Urinary bladder (tissue), 4 donors: ENCODE results near the gene KLF9. TPM values are rescaled to one million over a fixed set of nuclear protein-coding genes. Genes with fewer than 3 reads are reported as not detected.
A peak's percentile ranks its signal among the peaks of the same experiment; 100 is the strongest.

Experiments
- DNase-seq: peaks from one replicate; pipeline ENCODE4 v3.0.0-alpha.2; 2015; ENCODE audit errors: extremely low spot score
- H3K27ac ChIP-seq: one replicate; pipeline ENCODE4 v1.5.1; 2013; ENCODE audit warnings: low read depth, mild to moderate bottlenecking, moderate library complexity
- H3K36me3 ChIP-seq: one replicate; pipeline ENCODE4 v1.6.1; 2013; ENCODE audit warnings: mild to moderate bottlenecking, moderate library complexity; ENCODE audit not compliant: insufficient read depth
- H3K4me1 ChIP-seq: one replicate; pipeline ENCODE4 v1.6.1; 2013; ENCODE audit warnings: mild to moderate bottlenecking, moderate library complexity; ENCODE audit not compliant: insufficient read depth
- H3K4me3 ChIP-seq: one replicate; pipeline ENCODE4 v1.5.1; 2013; ENCODE audit warnings: low read depth, low read length
- WGBS: extraction: QIAGEN DNeasy Blood & Tissue Kit; methylation state at CpG from one replicate; pipeline ENCODE4 v1.1.7; 2013; 5-methylcytosine and 5-hydroxymethylcytosine counted together
- polyA plus RNA-seq: library from polyadenylated mRNA; stranded (reverse); fragments of 200-250 nt; gene quantifications from one replicate; pipeline ENCODE4 v1.2.3, GENCODE V29; 2013
- total RNA-seq: library from RNA; depleted of rRNA; stranded (reverse); fragments of >200 nt; gene quantifications from one replicate; pipeline ENCODE4 v1.2.3, GENCODE V29; 2014
- donor health status: healthy with polysubstance abuse.
- donor health status: healthy.

KLF9 gene
- total and polyA plus RNA-seq, 2 donors = 15.4 to 97.7 TPM

DNA sequence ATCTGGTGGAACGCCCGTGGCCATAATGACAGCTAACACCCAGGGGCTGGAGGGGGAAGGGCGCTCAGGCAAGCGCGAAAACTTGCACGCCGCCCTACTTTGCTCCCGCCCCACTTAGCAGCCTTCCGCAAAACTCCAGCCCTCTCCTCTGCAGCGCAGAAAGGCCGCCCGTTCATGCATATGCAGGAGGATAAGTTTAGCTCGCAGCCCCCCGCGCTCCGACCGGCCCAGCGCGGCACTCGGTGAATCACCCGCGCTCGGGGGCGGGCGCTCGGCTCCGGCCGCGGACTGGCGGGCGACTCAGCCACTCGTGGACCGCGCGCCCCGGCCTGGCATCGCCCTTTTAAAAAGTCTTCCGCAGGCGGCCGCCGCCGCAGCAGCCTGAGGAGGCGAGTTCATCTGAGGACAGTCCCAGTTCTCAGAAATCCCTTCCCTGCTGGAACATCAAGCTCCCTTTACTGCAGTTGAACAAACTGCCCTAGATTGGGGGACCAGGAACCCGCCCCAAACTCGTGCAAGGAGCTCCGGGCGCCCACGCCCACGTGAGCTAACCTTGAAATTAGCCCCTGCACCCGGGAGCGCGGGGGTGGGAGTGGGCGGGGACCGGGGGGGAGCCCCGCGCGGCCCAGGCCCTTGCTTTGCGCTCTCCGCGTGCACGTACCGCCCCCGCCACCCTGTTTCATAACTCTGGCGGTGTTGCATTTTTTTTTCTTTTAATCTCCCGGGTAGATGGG is 4.5 kb upstream of the KLF9 start:
- Histone ChIP-seq H3K4me1 (no peaks in the 10 kb centered on the region), H3K27ac (peak overlapping the region; percentile 97), H3K36me3 (no peaks in the 10 kb centered on the region), H3K4me3 (peak overlapping the region; percentile 31)
- DNase-seq = peak; percentile 58
- under 1% methylated on average over 65 of the region's 65 CpGs for WGBS

DNA sequence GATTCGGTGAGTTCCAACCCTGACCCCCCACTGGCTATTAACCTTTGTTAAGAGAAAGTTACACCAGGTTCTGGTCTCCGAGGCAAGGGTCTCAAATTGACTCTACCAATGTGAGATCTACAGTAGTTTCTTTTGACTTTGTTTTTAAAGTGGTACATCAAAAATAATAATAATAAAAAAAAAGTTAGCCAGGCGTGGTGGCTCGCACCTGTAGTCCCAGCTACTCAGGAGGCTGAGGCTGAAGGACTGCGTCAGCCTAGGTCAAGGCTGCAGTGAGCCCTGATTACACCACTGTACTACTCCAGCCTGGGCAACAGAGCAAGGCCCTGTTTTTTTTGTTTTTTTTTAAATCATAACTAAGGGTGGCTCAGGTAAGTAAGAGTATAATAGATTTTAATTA is 1.0 kb upstream of the KLF9 start:
- Histone ChIP-seq H3K36me3 (no peaks in the 10 kb centered on the region), H3K27ac (peak overlapping the region; percentile 46), H3K4me1 (no peaks in the 10 kb centered on the region), H3K4me3 (no peak overlapping the region)
- 72% methylated on average over 5 of the region's 5 CpGs for WGBS
- DNase-seq = no peak

DNA sequence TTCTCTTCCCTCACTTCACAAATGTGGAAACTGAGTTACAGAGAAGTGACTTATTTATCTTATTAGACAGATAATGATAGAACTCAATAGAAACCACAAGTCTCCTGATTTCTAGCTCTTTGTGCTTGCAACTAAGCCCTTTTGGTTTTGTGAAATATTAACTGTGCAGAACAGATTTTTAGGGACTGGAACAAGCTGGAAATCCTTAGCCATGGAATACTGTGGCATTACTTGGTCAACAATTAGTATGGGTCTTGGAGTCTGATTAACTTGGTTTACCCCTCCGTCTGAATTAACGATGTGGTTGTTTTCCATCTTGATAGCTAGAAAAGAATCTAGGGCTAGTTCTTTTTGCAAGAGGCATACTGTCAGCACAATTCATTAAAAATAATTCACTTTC is 584 bp upstream of the KLF9 start:
- no peak for DNase-seq
- H3K4me3 ChIP-seq = no peak overlapping the region
- H3K27ac ChIP-seq = peak overlapping the region; percentile 46
- 53% methylated on average over 2 of the region's 2 CpGs for WGBS
- no peaks in the 10 kb centered on the region for H3K36me3 ChIP-seq
- no peaks in the 10 kb centered on the region for H3K4me1 ChIP-seq

DNA sequence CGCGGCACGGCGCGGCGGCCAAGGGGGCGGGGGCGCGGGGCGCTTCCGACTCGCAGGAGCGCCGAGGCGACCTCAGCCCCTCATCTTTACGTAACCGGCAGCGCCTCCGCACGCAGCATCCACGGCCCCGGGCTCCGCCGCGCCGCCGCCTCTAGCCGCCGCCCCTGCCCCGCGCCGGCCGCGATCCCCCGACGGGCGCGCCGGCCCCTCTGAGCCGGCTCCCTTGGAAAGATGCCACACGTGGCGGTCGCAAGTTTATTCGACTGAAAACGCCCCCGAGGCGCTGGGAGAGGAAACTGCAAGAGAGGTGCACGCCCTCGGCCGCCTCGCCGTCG is 1.0 kb downstream of the KLF9 start:
- Histone ChIP-seq H3K27ac (peak overlapping the region; percentile 100), H3K4me1 (peaks cover 2% of the 10 kb centered on the region), H3K4me3 (peak overlapping the region; percentile 82), H3K36me3 (no peaks in the 10 kb centered on the region)
- DNase-seq = no peak
- WGBS = under 1% methylated on average over 53 of the region's 53 CpGs

DNA sequence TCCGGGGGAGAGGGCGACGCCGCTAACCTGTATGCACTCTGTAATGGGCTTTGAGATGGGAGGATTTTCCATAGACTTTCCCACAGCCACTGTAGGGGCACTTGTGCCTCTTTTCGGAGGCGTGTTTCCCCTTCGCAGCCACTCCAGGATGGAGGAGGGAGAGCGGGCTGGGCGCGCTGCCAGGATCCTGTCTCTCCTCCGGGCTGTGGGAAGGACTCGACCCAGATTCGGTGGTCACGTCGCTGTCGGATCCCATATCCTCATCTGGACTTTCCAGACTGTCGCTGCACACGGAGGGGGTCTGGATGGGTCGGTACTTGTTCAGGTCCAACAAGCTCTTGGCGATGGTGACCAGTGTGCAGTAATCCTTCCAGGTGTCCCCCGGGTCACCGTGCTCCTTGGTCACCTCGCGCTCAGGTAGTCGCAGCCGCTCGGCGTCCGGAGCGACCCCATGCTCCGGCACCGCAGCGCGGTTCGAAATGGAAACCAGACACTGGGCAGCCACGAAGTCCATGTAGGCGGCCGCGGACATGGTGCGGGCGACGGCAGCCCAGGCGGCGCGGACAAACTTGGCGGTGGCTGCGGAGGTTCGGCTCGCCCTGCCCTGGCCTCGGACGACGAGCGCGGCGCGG is 1.5 kb downstream of the KLF9 start:
- DNase-seq = no peak
- under 1% methylated on average over 56 of the region's 56 CpGs for WGBS
- no peaks in the 10 kb centered on the region for H3K36me3 ChIP-seq
- H3K4me1 ChIP-seq = peaks cover 2% of the 10 kb centered on the region
- peak overlapping the region; percentile 82 for H3K4me3 ChIP-seq
- H3K27ac ChIP-seq = peak overlapping the region; percentile 100

DNA sequence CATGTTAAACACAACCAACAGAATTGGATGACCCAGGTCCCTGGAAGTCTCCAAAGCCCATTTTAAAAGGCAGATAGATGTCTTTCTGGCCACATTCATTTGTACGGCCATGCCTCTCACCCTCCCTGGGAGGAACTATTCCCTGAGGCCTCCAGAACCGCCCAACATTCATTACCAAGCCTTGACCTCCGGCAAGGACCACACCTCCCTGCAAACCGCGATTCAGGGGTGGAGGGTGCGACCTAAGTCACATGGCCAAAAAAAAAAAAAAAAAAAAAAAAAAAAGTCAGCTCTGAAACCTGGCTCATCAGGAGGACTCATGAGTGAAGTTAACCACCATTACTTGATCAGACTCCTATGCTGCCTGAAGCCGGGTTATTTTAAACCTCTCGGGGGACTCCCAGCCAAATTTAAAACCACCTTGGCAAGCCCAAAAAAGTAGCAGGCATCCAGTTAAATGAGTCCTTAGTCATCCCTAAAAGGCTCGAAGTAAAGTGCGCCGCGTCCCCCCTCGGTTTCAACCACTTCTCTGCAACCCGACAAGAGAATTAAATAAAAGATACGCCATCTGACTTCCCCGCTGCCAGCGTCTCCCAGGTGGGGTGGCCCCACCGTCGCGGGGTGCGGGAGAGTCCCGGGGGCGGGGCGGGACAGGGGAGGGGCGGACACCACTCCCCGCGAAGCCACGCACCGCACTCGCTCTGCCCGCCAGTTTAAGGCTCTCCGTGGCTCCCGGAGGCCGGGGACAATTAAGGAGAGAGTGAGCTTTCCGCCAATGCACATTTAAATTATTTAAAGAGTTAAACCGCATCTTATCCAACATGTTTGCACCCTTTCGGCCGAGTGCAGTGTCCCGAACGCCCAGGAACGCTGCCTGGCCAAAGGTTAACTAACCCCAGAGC is 2.3 kb downstream of the KLF9 start:
- H3K27ac ChIP-seq = peak overlapping the region; percentile 100
- H3K4me1 ChIP-seq = peaks cover 2% of the 10 kb centered on the region
- H3K4me3 ChIP-seq = peak overlapping the region; percentile 82
- WGBS = 3% methylated on average over 41 of the region's 41 CpGs
- H3K36me3 ChIP-seq = no peaks in the 10 kb centered on the region
- no peak for DNase-seq

DNA sequence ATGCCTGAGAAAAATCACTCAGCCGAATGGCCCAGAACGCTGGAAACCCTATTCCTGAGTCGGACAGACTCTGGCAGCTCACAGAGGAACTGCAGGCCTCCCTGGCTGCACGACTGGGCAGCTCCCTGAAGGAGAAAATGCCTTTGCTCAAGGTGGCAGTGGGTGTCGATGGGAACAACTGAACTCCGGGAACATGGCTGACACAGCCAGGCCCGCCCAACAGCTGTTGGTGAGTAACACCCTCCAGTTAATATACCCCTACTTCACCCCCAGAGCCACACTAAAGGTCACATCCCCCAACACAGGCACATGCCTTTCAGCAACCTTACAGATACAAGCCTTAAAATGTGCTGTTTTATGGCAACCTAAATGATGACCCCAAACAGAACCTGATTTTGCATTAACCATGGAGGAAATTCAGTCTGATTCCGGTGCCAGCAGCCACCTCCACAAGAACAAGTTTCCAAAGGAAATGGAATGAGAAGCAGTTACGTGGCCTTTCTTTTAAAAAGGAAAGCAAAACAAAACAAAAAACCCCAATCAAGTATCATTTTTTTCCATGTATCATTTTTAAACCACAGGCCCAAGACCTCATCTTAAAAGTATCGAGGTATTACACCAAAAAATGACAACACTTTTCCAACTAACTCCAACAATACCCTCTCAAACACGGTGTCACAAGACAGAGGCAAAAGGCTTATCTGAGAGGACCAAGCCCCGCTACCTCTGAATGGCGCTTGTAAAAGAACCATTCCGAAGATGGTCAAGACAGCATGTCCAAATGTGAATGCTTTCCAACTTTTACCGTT is 3.1 kb downstream of the KLF9 start:
- DNase-seq = no peak
- peaks cover 2% of the 10 kb centered on the region for H3K4me1 ChIP-seq
- no peaks in the 10 kb centered on the region for H3K36me3 ChIP-seq
- WGBS = 28% methylated on average over 15 of the region's 15 CpGs
- H3K4me3 ChIP-seq = peak overlapping the region; percentile 82
- peak overlapping the region; percentile 100 for H3K27ac ChIP-seq

DNA sequence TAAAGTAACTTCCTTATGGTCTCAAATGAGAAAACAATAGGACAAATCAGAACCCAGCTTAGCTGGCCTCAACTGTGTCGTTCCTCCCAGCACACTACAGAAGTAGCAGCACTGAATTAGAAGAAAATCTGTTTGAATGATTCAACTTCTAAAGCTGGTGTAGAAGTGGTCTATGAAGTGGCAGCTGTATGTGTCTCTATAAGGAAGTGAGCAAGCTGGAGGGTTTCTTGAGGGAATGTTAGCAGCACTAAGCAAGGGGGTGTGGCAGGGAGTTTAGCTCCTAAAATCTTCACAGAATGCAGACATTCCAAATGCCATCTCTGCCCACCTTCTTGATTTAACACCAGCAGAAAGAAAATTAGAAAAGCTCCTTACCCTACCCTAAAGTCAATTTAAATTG is 4.1 kb downstream of the KLF9 start:
- Histone ChIP-seq H3K4me1 (peaks cover 2% of the 10 kb centered on the region), H3K4me3 (peak overlapping the region; percentile 82), H3K27ac (no peak overlapping the region), H3K36me3 (no peaks in the 10 kb centered on the region)
- DNase-seq = no peak
- 8% methylated on average over 1 of the region's 1 CpG for WGBS

DNA sequence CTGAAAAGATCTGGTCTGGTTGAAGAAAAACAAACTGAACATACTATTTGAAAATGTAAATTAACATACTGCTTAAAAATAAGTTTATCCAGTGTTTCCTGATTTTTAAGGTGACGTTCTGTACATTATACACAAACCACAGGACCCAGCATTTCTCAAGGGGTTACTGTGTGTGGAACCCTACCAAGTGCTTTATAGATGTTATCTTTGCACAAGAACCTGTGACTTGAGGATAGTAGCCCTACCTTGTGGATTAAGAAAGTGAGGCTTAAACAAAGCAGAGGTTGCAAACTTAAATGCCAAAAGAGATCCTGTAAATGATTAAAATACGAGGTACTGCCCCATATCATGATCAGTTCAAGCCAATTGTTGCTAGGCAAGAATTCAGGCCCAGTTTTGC is 4.7 kb downstream of the KLF9 start:
- Histone ChIP-seq H3K27ac (no peak overlapping the region), H3K4me1 (peaks cover 2% of the 10 kb centered on the region), H3K36me3 (no peaks in the 10 kb centered on the region), H3K4me3 (peak overlapping the region; percentile 82)
- DNase-seq = no peak
- WGBS = 38% methylated on average over 2 of the region's 2 CpGs

DNA sequence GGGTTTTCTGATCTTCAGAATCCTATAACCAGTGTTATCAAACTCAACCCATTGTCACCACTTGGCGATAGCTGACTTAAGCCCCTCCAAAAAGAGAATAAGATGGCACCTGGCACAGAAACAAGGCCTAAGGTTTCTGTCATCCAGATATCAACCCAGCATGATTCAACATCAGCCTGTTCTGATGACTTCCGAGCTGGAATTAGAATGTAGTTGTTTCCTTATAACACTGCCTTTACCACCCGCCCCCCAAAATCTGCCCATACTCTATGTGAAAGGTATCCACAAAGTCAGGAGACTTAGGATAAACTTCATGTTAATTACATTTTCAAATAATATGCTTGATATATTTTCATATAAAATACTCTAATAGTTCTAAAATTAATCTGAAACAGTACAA is 5.2 kb downstream of the KLF9 start:
- Histone ChIP-seq H3K36me3 (no peaks in the 10 kb centered on the region), H3K27ac (no peak overlapping the region), H3K4me3 (no peak overlapping the region), H3K4me1 (peaks cover 2% of the 10 kb centered on the region)
- DNase-seq = no peak
- 90% methylated on average over 3 of the region's 3 CpGs for WGBS

DNA sequence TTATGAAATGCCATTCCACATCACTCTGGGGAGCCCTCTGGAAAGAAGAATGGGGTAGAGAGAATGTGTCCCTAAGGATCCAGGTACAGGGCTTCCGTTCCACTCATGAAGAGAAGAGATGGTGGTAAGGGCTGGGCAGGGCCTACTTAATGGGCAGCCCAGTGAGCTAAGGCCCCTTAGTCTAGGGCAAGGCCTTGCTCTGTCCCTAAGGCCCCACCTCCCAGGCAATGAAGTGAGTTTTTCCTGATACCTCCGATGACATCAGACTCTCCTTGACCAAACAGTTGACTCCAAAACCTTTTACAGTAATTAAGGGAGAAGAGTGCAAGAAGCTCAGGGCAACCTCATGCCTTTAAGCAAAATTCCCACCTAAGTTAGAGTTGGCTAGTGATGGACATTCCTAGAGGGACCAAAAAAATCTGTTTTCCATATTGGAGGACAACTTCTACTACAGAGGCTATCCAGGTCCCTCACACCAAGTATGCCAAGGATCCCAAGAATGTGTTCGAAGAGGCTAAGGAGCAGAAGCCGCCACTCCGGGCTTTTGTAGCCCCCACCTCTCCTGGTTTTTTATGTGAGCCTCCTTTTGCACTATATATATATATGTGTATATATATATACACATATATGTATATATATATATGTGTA is 5.9 kb downstream of the KLF9 start:
- Histone ChIP-seq H3K4me3 (no peak overlapping the region), H3K4me1 (peaks cover 2% of the 10 kb centered on the region), H3K27ac (no peak overlapping the region), H3K36me3 (no peaks in the 10 kb centered on the region)
- 85% methylated on average over 5 of the region's 5 CpGs for WGBS
- DNase-seq = no peak

DNA sequence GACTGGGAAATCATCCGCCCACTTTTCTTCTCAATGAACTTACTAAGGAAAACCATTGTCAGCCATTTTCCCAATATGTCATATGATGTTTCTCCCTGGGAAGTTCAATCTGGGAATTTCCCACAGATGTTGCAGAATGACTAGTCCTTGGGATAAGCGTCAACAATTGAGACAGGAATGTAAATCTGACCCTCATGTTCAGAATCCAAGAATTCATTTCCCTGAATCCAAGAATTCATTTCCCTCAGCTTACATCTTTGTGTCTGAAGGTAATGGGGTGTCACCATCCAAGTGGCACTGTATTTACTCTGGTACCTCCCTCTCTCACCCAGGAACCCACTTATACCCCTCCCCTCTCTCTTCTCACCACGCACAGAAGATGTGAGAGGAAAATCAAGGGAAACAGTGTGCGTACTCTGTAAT is 7.4 kb downstream of the KLF9 start:
- no peak overlapping the region for H3K27ac ChIP-seq
- peaks cover 5% of the 10 kb centered on the region for H3K4me1 ChIP-seq
- no peak for DNase-seq
- 56% methylated on average over 4 of the region's 4 CpGs for WGBS
- H3K4me3 ChIP-seq = no peak overlapping the region
- H3K36me3 ChIP-seq = no peaks in the 10 kb centered on the region

DNA sequence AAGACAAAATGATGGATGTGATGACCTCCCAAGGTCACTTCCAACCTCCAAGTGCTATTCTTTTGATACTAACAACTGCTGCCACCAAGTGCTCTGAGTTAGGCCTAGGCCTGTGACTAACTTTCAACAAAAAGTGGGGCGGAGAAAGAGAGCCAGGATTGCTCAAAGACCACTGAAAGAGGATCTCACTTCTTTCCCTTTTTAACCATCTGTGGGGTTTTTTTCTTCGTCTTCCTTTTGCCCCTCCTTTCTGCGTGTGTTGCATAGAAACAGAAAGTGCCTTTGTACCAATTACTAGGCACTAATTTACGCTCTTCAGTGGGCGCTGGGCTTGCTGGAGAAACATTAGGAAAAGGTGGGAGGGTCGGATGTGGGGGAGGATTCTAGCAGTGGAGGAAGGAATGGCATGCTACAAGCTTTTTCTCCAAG is 8.0 kb downstream of the KLF9 start:
- no peak overlapping the region for H3K27ac ChIP-seq
- WGBS = 64% methylated on average over 6 of the region's 6 CpGs
- DNase-seq = no peak
- H3K4me3 ChIP-seq = no peak overlapping the region
- H3K4me1 ChIP-seq = peaks cover 5% of the 10 kb centered on the region
- H3K36me3 ChIP-seq = no peaks in the 10 kb centered on the region
